Caco-2 (cell line): ENCODE measurements around the gene IGSF11. TPM values are rescaled to one million over a fixed set of nuclear protein-coding genes. Genes with fewer than 3 reads are reported as not detected.

Experiments used
- BruUV-seq: library from RNA; stranded (reverse); fragments of 400-500 nt; replicated peaks from 2 replicates; lab custom pipeline; 2021; lab: Mats Ljungman, UMichigan
- CTCF ChIA-PET: fragments of 300-600 bp; sonication (Branson Sonifier 250); formaldehyde crosslinking; loops from one replicate; lab custom pipeline; 2022; ENCODE audit warnings: antibody characterized with exemption; lab: Charles Lee
- POLR2A ChIA-PET: fragments of 300-600 bp; sonication (Branson Sonifier 250); formaldehyde crosslinking; loops from one replicate; lab custom pipeline; 2022; ENCODE audit warnings: antibody characterized with exemption; lab: Charles Lee
- DNase-seq, 2 experiments: peaks; one replicate each; pipeline versions ENCODE4 v3.0.0 to v3.0.0-alpha.2; 2020 to 2022
- H3K27me3 ChIP-seq: replicated peaks from 2 replicates; pipeline ENCODE4 v1.6.0; 2011; ENCODE audit warnings: low read length; ENCODE audit not compliant: control insufficient read depth, insufficient read depth
- H3K36me3 ChIP-seq: 2 replicates; pipeline ENCODE4 v1.5.1; 2011; ENCODE audit warnings: low read length; ENCODE audit not compliant: control insufficient read depth, insufficient read depth
- H3K4me1 ChIP-seq: fragments of 250-450 bp; sonication (Bioruptor Pico); 2 replicates; pipeline ENCODE4 v1.5.1; 2020; ENCODE audit warnings: mild to moderate bottlenecking
- H3K4me3 ChIP-seq: 2 replicates; pipeline ENCODE4 v1.5.1; 2011; ENCODE audit warnings: low read depth, mild to moderate bottlenecking, control low read depth, low read length
- H3K9me3 ChIP-seq: fragments of 250-450 bp; sonication (Bioruptor Pico); 2 replicates; pipeline ENCODE4 v1.5.1; 2020; ENCODE audit warnings: mild to moderate bottlenecking, moderate library complexity
- H3K27ac Mint-ChIP-seq: one replicate; pipeline ENCODE4 v1.8.0; 2022; ENCODE audit warnings: mixed read lengths; ENCODE audit not compliant: unreplicated experiment
- H3K27me3 Mint-ChIP-seq: one replicate; pipeline ENCODE4 v1.8.0; 2022; ENCODE audit warnings: mixed read lengths; ENCODE audit not compliant: insufficient read depth, unreplicated experiment
- H3K36me3 Mint-ChIP-seq: one replicate; pipeline ENCODE4 v1.8.0; 2022; ENCODE audit warnings: mild to moderate bottlenecking, mixed read lengths; ENCODE audit not compliant: insufficient read depth, unreplicated experiment
- H3K4me1 Mint-ChIP-seq: one replicate; pipeline ENCODE4 v1.8.0; 2022; ENCODE audit warnings: low read depth, mixed read lengths; ENCODE audit not compliant: unreplicated experiment
- H3K4me3 Mint-ChIP-seq: one replicate; pipeline ENCODE4 v1.8.0; 2022; ENCODE audit warnings: mild to moderate bottlenecking, moderate library complexity, mixed read lengths; ENCODE audit not compliant: unreplicated experiment
- H3K9me3 Mint-ChIP-seq: one replicate; pipeline ENCODE4 v1.8.0; 2022; ENCODE audit warnings: mixed read lengths; ENCODE audit not compliant: unreplicated experiment
- CTCF ChIP-seq, 2 experiments: fragments of 200-600 bp in 1 of 2; IDR thresholded peaks; 1 replicate in 1 of 2; 2 replicates in 1 of 2; pipeline versions ENCODE4 v1.5.1 to v1.8.0; 2011 to 2022; ENCODE audit warnings: antibody characterized with exemption in 1 of 2, control low read depth in 1 of 2, inconsistent platforms in 1 of 2, low read depth in 1 of 2, low read length in 1 of 2, mild to moderate bottlenecking in 1 of 2, moderate library complexity in 1 of 2; ENCODE audit not compliant: insufficient read depth in 1 of 2, severe bottlenecking in 1 of 2, unreplicated experiment in 1 of 2
- intact Hi-C: fragments of 100-400 bp; cut with micrococcal nuclease; formaldehyde crosslinking; loops from one replicate; pipeline ENCODE4 v1.10.0; 2022; ENCODE audit not compliant: unreplicated experiment
- total RNA-seq: library from RNA; stranded (reverse); gene quantifications from 2 replicates; pipeline ENCODE4 v1.2.3, GENCODE V29; 2022

IGSF11 gene
- total RNA-seq, 1 experiment from 2014 or later, result 0.41 TPM

- H3K36me3 ChIP-seq, result no peaks in the 10 kb centered on the region
- no peaks in the 10 kb centered on the region for H3K4me1 ChIP-seq
- Mint-ChIP-seq H3K36me3 (no peaks in the 10 kb centered on the region), H3K27me3 (peaks cover 14% of the 10 kb centered on the region), H3K4me1 (no peaks in the 10 kb centered on the region), H3K9me3 (no peaks in the 10 kb centered on the region), H3K4me3 (no peak overlapping the region), H3K27ac (no peak overlapping the region)
- no peaks in the 10 kb centered on the region for H3K9me3 ChIP-seq
- no peak for DNase-seq
- no peak for TF ChIP-seq CTCF (IDR thresholded peaks at IDR 0.05; ENCODE audit: insufficient read depth in 1 of 2, low read depth in 1 of 2, low read length in 1 of 2, severe bottlenecking in 1 of 2, unreplicated experiment in 1 of 2)
- no peaks in the 10 kb centered on the region for H3K27me3 ChIP-seq
- ChIA-PET CTCF (no interaction called here), POLR2A (no interaction called here)
- no TSS peak for BruUV-seq
- H3K4me3 ChIP-seq, result no peak overlapping the region
- intact Hi-C loops, result no loop called here
Measured at GRCh38 chr3:119025171-119025795, 9.4 kb downstream of the IGSF11 start.

- CTCF ChIA-PET, result no interaction called here
- H3K4me1 Mint-ChIP-seq, result no peaks in the 10 kb centered on the region
- H3K4me3 Mint-ChIP-seq, result no peak overlapping the region
- BruUV-seq, result no TSS peak
- no peak overlapping the region for H3K27ac Mint-ChIP-seq
- no peak for TF ChIP-seq CTCF (IDR thresholded peaks at IDR 0.05; ENCODE audit: insufficient read depth in 1 of 2, low read depth in 1 of 2, low read length in 1 of 2, severe bottlenecking in 1 of 2, unreplicated experiment in 1 of 2)
- intact Hi-C loops, result no loop called here
- POLR2A ChIA-PET, result no interaction called here
- no peak overlapping the region for H3K4me3 ChIP-seq
- peaks cover 8% of the 10 kb centered on the region for H3K27me3 Mint-ChIP-seq
- H3K9me3 ChIP-seq, result no peaks in the 10 kb centered on the region
- no peak for DNase-seq
- no peaks in the 10 kb centered on the region for H3K9me3 Mint-ChIP-seq
- H3K36me3 Mint-ChIP-seq, result no peaks in the 10 kb centered on the region
- no peaks in the 10 kb centered on the region for H3K36me3 ChIP-seq
- no peaks in the 10 kb centered on the region for H3K4me1 ChIP-seq
- no peaks in the 10 kb centered on the region for H3K27me3 ChIP-seq
Measured at GRCh38 chr3:119019767-119020518, 14.7 kb downstream of the IGSF11 start.

- no peaks in the 10 kb centered on the region for H3K36me3 ChIP-seq
- Mint-ChIP-seq H3K36me3 (no peaks in the 10 kb centered on the region), H3K4me1 (no peaks in the 10 kb centered on the region), H3K27ac (no peak overlapping the region), H3K9me3 (no peaks in the 10 kb centered on the region), H3K27me3 (peaks cover 8% of the 10 kb centered on the region), H3K4me3 (no peak overlapping the region)
- no peaks in the 10 kb centered on the region for H3K27me3 ChIP-seq
- POLR2A ChIA-PET, result no interaction called here
- H3K4me1 ChIP-seq, result no peaks in the 10 kb centered on the region
- CTCF ChIA-PET, result no interaction called here
- H3K4me3 ChIP-seq, result no peak overlapping the region
- no peak for DNase-seq
- no TSS peak for BruUV-seq
- TF ChIP-seq CTCF (IDR thresholded peaks at IDR 0.05; ENCODE audit: insufficient read depth in 1 of 2, low read depth in 1 of 2, low read length in 1 of 2, severe bottlenecking in 1 of 2, unreplicated experiment in 1 of 2), result no peak
- H3K9me3 ChIP-seq, result no peaks in the 10 kb centered on the region
- intact Hi-C loops, result no loop called here
Measured at GRCh38 chr3:119018690-119019463, 15.8 kb downstream of the IGSF11 start.
